Breast epithelium (tissue), 3 donors: ENCODE results near the gene HEPACAM.

ENCODE experiments used
- POLR2A ChIP-seq: fragments of 450-650 bp; IDR thresholded peaks from one replicate; pipeline ENCODE4 v1.6.1; 2016; ENCODE audit warnings: antibody characterized with exemption, mild to moderate bottlenecking, moderate library complexity
- TF ChIP-seq, protein P1 (sequence below), 3 donors: fragments of 450-650 bp; IDR thresholded peaks; one replicate each; pipeline ENCODE4 v1.5.1; 2016 to 2017; ENCODE audit warnings: antibody characterized with exemption in 3 of 3, mild to moderate bottlenecking in 3 of 3, moderate library complexity in 3 of 3

DNA sequence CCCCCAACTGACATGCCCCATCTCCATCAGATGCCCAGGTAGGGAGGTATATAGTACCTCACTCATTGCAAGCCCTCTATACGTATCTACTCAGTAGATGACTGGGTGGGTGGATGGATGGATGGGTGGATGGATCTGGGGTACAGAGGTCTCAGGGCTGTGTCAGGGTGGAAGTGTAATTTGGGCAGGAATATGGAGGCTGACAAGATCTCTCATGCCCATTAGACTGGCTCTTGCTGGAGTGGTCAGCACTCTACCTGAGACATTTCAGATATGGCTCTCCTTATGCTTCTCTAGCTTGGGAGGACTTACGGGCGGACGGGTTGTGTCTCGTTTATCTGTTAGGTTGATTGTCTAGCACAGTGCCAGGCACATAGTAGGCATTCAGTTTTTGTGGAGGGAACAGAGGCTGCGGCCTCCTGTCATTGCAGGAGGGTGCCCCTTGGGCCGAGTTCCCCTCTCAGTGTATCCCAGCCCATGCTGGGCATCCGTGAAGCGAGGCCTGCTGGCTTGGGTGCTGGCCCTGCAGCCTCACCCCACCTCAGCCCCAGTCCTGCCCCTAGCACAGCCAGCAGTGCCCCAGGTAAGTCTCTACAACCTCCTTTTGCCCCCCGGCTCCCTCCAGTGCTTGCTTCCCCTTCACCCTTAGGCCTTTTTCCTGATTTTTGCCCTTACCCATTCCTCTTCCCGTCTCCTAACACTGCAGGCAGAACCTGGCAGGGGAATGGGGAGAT, 56.9 kb downstream of the HEPACAM start:
- TF ChIP-seq, protein P1, sequence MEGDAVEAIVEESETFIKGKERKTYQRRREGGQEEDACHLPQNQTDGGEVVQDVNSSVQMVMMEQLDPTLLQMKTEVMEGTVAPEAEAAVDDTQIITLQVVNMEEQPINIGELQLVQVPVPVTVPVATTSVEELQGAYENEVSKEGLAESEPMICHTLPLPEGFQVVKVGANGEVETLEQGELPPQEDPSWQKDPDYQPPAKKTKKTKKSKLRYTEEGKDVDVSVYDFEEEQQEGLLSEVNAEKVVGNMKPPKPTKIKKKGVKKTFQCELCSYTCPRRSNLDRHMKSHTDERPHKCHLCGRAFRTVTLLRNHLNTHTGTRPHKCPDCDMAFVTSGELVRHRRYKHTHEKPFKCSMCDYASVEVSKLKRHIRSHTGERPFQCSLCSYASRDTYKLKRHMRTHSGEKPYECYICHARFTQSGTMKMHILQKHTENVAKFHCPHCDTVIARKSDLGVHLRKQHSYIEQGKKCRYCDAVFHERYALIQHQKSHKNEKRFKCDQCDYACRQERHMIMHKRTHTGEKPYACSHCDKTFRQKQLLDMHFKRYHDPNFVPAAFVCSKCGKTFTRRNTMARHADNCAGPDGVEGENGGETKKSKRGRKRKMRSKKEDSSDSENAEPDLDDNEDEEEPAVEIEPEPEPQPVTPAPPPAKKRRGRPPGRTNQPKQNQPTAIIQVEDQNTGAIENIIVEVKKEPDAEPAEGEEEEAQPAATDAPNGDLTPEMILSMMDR (IDR thresholded peaks at IDR 0.05): no peak
- no peak for TF ChIP-seq POLR2A
